A673 (cell line): ENCODE measurements around the gene MBD5. TPM values are rescaled to one million over a fixed set of nuclear protein-coding genes. Genes with fewer than 3 reads are reported as not detected.

Experiments
- BruUV-seq: library from RNA; stranded (reverse); fragments of 400-500 nt; replicated peaks from 2 replicates; lab custom pipeline; 2021; lab: Mats Ljungman, UMichigan
- CTCF ChIA-PET: fragments of 300-600 bp; sonication (Branson Sonifier 250); formaldehyde crosslinking; loops from one replicate; lab custom pipeline; 2022; ENCODE audit warnings: antibody characterized with exemption; lab: Charles Lee
- POLR2A ChIA-PET: fragments of 300-600 bp; sonication (Branson Sonifier 250); formaldehyde crosslinking; loops from one replicate; lab custom pipeline; 2022; ENCODE audit warnings: antibody characterized with exemption; ENCODE audit not compliant: low non-redundant PET; lab: Charles Lee
- DNase-seq: peaks from one replicate; pipeline ENCODE4 v3.0.0-alpha.2; 2015; ENCODE audit warnings: low spot score
- H3K27ac ChIP-seq: fragments of 200-600 bp; sonication (generic); 2 replicates; pipeline ENCODE4 v1.5.1; 2016; ENCODE audit warnings: mixed run types, low read depth, mild to moderate bottlenecking, mixed read lengths, antibody characterized with exemption, low read length; ENCODE audit not compliant: poor library complexity, severe bottlenecking
- H3K27me3 ChIP-seq: fragments of 200-600 bp; sonication (generic); replicated peaks from 2 replicates; pipeline ENCODE4 v1.6.1; 2017; ENCODE audit warnings: mixed run types, low read depth, mild to moderate bottlenecking, mixed read lengths, antibody characterized with exemption, low read length; ENCODE audit not compliant: insufficient read depth, poor library complexity
- H3K36me3 ChIP-seq: fragments of 200-600 bp; sonication (generic); 2 replicates; pipeline ENCODE4 v1.6.1; 2016; ENCODE audit warnings: mixed run types, mild to moderate bottlenecking, mixed read lengths, antibody characterized with exemption, low read length; ENCODE audit not compliant: insufficient read depth, poor library complexity, severe bottlenecking
- H3K4me1 ChIP-seq: fragments of 200-600 bp; sonication (generic); 2 replicates; pipeline ENCODE4 v1.6.1; 2017; ENCODE audit warnings: mixed run types, mild to moderate bottlenecking, mixed read lengths, antibody characterized with exemption, low read length; ENCODE audit not compliant: insufficient read depth, poor library complexity, severe bottlenecking
- H3K4me3 ChIP-seq: fragments of 200-600 bp; sonication (generic); 2 replicates; pipeline ENCODE4 v1.5.1; 2016; ENCODE audit warnings: low read depth, mixed run types, mild to moderate bottlenecking, mixed read lengths, low read length; ENCODE audit not compliant: poor library complexity, severe bottlenecking
- H3K9me3 ChIP-seq: fragments of 200-600 bp; sonication (generic); 2 replicates; pipeline ENCODE4 v1.6.1; 2016; ENCODE audit warnings: mixed run types, low read depth, mild to moderate bottlenecking, mixed read lengths, antibody characterized with exemption, low read length; ENCODE audit not compliant: poor library complexity, severe bottlenecking
- CTCF ChIP-seq: fragments of 300-800, 200-600 bp; sonication (generic); conservative IDR thresholded peaks from 2 replicates; pipeline ENCODE4 v1.5.1; 2017; ENCODE audit warnings: low read depth, mild to moderate bottlenecking, antibody characterized with exemption, low read length, moderate library complexity, mixed read lengths
- EZH2 ChIP-seq: fragments of 200-600 bp; sonication (generic); IDR thresholded peaks from 2 replicates; pipeline ENCODE4 v1.6.1; 2017; ENCODE audit warnings: borderline replicate concordance, low read depth, mild to moderate bottlenecking, mixed read lengths, antibody characterized with exemption, low read length; ENCODE audit not compliant: poor library complexity, severe bottlenecking
- intact Hi-C: fragments of 100-400 bp; cut with micrococcal nuclease; formaldehyde crosslinking; loops from one replicate; pipeline ENCODE4 v1.10.0; 2022; ENCODE audit not compliant: unreplicated experiment
- total RNA-seq: library from RNA; stranded (reverse); gene quantifications from 2 replicates; pipeline ENCODE4 v1.2.3, GENCODE V29; 2021

MBD5 gene
- total RNA-seq, 1 experiment from 2014 or later, result 32.4 TPM

- Histone ChIP-seq H3K27ac (no peak overlapping the region), H3K27me3 (no peaks in the 10 kb centered on the region), H3K9me3 (no peaks in the 10 kb centered on the region), H3K4me3 (no peak overlapping the region), H3K36me3 (no peaks in the 10 kb centered on the region), H3K4me1 (no peaks in the 10 kb centered on the region)
- BruUV-seq, result no TSS peak
- POLR2A ChIA-PET, result no interaction called here
- DNase-seq, result no peak
- CTCF ChIA-PET, result no interaction called here
- intact Hi-C loops, result no loop called here
- no peak for TF ChIP-seq EZH2
- no peak for TF ChIP-seq CTCF
Observed at GRCh38 chr2:148525130-148525529, 504.2 kb downstream of the MBD5 start.

- no peak for DNase-seq
- no TSS peak for BruUV-seq
- TF ChIP-seq CTCF, result no peak
- TF ChIP-seq EZH2, result no peak
- intact Hi-C loops, result no loop called here
- Histone ChIP-seq H3K36me3 (no peaks in the 10 kb centered on the region), H3K27me3 (no peaks in the 10 kb centered on the region), H3K4me1 (no peaks in the 10 kb centered on the region), H3K9me3 (no peaks in the 10 kb centered on the region), H3K27ac (no peak overlapping the region), H3K4me3 (no peak overlapping the region)
- ChIA-PET POLR2A (interaction anchor here (0.6 kb wide), 1 partner anchor 48 kb away, joined by 21 read pairs; no protein-coding TSS in a partner anchor), CTCF (no interaction called here)
Observed at GRCh38 chr2:148526509-148527346, 505.8 kb downstream of the MBD5 start.

- ChIA-PET POLR2A (interaction anchor here (0.7 kb wide), 1 partner anchor 718 kb away, joined by 3 read pairs; no protein-coding TSS in a partner anchor), CTCF (no interaction called here)
Observed at GRCh38 chr2:148527488-148528340, 506.8 kb downstream of the MBD5 start.

More at GRCh38 chr2:148527488-148528340, 506.8 kb downstream of the MBD5 start:
- no peak overlapping the region for H3K27ac ChIP-seq
- H3K36me3 ChIP-seq, result no peaks in the 10 kb centered on the region
- DNase-seq, result no peak
- no peak overlapping the region for H3K4me3 ChIP-seq
- BruUV-seq, result no TSS peak
- no peak for TF ChIP-seq EZH2
- no peak for TF ChIP-seq CTCF
- intact Hi-C loops, result no loop called here
- no peaks in the 10 kb centered on the region for H3K27me3 ChIP-seq
- no peaks in the 10 kb centered on the region for H3K4me1 ChIP-seq
- H3K9me3 ChIP-seq, result no peaks in the 10 kb centered on the region
